Tibial nerve (tissue), 4 donors: ENCODE measurements around the gene GDF9.

ENCODE experiments used
- CTCF ChIP-seq, 5 experiments: fragments of 200-600 bp in 3 of 5; fragments of 450-650 bp in 2 of 5; sonication (generic) in 3 of 5; IDR thresholded peaks; one replicate each; pipeline ENCODE4 v1.5.1; 2016 to 2019; ENCODE audit warnings: antibody characterized with exemption in 5 of 5, mild to moderate bottlenecking in 3 of 5, moderate library complexity in 2 of 5
- EP300 ChIP-seq, 2 donors: sonication (generic); formaldehyde crosslinking; IDR thresholded peaks; one replicate each; pipeline ENCODE4 v1.6.1; 2017; ENCODE audit warnings: antibody characterized with exemption in 2 of 2, mild to moderate bottlenecking in 1 of 2
- POLR2A ChIP-seq, 2 donors: fragments of 450-650 bp; IDR thresholded peaks; one replicate each; pipeline ENCODE4 v1.6.1; 2017; ENCODE audit warnings: antibody characterized with exemption in 2 of 2, mild to moderate bottlenecking in 2 of 2, moderate library complexity in 2 of 2

DNA sequence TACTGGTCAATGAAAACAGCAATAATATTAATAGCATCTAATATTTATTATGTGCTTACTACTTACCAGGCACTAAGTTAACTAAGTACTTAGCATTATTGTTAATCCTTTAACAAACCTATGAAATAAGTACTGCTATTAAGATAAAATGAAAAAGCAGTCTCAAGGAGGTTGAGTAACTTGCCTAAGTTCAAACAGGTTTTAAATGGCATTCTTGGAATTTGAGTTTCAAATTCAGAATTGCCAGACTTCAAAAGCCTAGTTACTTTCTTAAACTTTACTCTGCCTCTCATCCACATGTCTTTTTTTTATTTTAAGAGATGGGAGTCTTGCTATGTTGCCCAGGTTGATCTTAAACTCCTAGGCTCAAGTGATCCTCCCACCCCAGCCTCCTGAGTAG is 23.2 kb upstream of the GDF9 start:
- TF ChIP-seq CTCF (IDR thresholded peaks at IDR 0.05) (no peak), POLR2A (IDR thresholded peaks at IDR 0.05) (no peak), EP300 (IDR thresholded peaks at IDR 0.05) (no peak)
